Neural crest cell (in vitro differentiated cells): Measurements from ENCODE around the gene ACTL8. TPM values are rescaled to one million over a fixed set of nuclear protein-coding genes. Genes with fewer than 3 reads are reported as not detected.

Experiments used
- DNase-seq: peaks from one replicate; pipeline ENCODE4 v3.0.0; 2021; ENCODE audit warnings: low read depth, mixed read lengths, low spot score
- H3K27ac Mint-ChIP-seq: one replicate; pipeline ENCODE4 v1.8.0; 2021; ENCODE audit warnings: mild to moderate bottlenecking, mixed read lengths; ENCODE audit not compliant: unreplicated experiment
- H3K27me3 Mint-ChIP-seq: 2 replicates; pipeline ENCODE4 v1.8.0; 2021; ENCODE audit warnings: low read depth, mild to moderate bottlenecking, mixed read lengths
- H3K36me3 Mint-ChIP-seq: 2 replicates; pipeline ENCODE4 v1.8.0; 2021; ENCODE audit warnings: low read depth, mild to moderate bottlenecking, mixed read lengths
- H3K4me1 Mint-ChIP-seq: 2 replicates; pipeline ENCODE4 v1.8.0; 2021; ENCODE audit warnings: mixed read lengths
- H3K4me3 Mint-ChIP-seq: one replicate; pipeline ENCODE4 v1.8.0; 2021; ENCODE audit warnings: mild to moderate bottlenecking, mixed read lengths
- H3K9me3 Mint-ChIP-seq: 2 replicates; pipeline ENCODE4 v1.8.0; 2021; ENCODE audit warnings: mixed read lengths
- CTCF ChIP-seq: fragments of 200-600 bp; sonication (generic); conservative IDR thresholded peaks from 2 replicates; pipeline ENCODE4 v1.5.0; 2021; ENCODE audit warnings: antibody characterized with exemption, mild to moderate bottlenecking
- total RNA-seq: library from RNA; stranded (reverse); gene quantifications from 2 replicates; pipeline ENCODE4 v1.2.1, GENCODE V29; 2021

ACTL8 gene
- total RNA-seq, 1 donor from 2014 or later, result not detected

GRCh38 chr1:17875171-17875881, 120.2 kb downstream of the ACTL8 start:
- Mint-ChIP-seq H3K27me3 (peaks cover 6% of the 10 kb centered on the region), H3K9me3 (peaks cover 7% of the 10 kb centered on the region), H3K36me3 (no peaks in the 10 kb centered on the region), H3K4me1 (peaks cover 14% of the 10 kb centered on the region), H3K4me3 (no peak overlapping the region), H3K27ac (no peak overlapping the region)
- TF ChIP-seq CTCF, result no peak
- no peak for DNase-seq

GRCh38 chr1:17875882-17876280, 120.7 kb downstream of the ACTL8 start:
- Mint-ChIP-seq H3K27ac (no peak overlapping the region), H3K9me3 (peaks cover 2% of the 10 kb centered on the region), H3K27me3 (peaks cover 7% of the 10 kb centered on the region), H3K4me3 (no peak overlapping the region), H3K4me1 (peaks cover 14% of the 10 kb centered on the region), H3K36me3 (no peaks in the 10 kb centered on the region)
- DNase-seq, result no peak
- no peak for TF ChIP-seq CTCF

Other genes starting within 250 kb of the ACTL8 start
- gene ARHGEF10L, start 215.6 kb upstream of the ACTL8 start, total RNA-seq, result 20.4 and 22.2 TPM in 2 replicates